NCI-H1048 (cell line): ENCODE measurements around the gene MRPS9.
A peak's percentile ranks its signal among the peaks of the same experiment; 100 is the strongest.

Experiments
- DNase-seq: peaks from one replicate; lab custom pipeline; 2025; lab: John Stamatoyannopoulos, UW

The MRPS9 gene

DNA sequence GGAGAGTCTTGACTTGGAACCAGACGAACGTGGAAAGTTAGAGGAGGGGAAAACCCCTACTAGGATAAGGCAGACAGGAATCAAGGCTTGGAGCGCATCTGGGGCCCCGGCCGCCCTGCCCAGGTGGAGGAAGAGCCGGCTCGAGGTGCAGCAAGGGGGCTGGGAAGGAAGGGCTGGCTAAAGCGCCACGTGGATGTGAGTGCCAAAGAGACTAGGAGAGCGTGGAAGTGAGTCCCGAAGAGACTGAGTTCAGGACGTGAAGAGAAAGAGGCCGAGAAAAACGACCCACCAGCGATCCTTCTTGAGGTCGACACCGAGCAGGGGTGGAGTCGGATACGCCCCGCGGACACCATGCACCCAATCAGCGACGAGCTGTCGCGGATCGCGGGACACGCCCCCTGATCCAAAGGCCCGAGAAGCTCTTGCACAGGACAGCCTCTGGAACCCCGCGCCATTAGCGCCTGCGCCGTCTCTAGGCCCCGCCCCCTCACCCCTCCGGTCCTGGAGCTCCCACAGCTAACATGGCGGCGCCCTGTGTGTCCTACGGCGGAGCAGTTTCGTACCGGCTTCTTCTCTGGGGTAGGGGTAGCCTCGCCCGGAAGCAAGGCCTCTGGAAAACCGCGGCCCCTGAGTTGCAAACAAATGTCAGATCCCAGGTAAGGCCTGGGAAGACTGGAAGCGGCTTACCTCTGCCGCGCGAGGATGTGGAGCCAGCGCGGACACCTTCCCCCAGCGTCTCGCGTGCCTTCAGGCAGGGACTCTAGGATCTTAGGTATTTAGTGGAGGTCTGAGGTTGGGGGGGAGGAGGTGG lies at the start of gene MRPS9:
Gene MRPS9, plus strand, starts transcription at position 498 of the 811 bp plus-strand sequence. Its CDS starts 24 bp downstream, at position 522.
- DNase-seq: peak; percentile 94

DNA sequence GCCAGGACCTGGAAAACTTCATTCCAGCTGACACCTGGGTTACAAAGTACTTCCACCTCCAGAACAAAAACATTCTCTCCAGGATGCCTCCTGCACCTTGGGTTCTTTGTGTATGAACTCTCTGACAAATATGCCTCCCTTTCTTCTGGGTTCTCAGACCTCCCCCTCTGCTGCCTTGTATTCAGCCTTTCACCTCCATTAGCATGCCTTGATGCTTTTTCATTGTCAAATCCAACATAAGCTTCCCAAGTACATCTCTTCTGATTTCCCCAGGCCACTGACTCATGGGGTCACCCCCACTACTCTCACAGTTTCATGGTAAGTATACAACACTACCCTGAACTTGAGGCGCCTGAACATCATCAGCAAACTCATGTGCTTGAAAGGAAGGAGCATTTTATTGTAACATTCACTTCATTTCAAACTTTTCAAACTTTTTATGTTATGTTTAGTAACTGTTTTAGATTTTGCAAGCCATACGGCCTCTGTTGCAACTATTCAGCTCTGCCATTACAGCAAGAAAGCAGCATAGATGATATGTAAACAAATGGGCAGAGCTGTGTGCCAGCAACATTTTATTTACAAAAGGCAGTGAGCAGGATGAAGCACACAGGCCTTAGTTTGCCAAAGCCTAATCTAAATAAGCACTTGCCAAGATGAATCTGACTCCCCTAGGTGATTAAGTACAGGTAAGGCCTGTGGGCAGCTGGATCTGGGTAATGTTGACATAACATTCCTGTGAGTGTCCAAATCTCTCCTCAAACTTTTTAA lies 32.5 kb upstream of the MRPS9 start:
- no peak for DNase-seq

GRCh38 chr2:105007367-105007766 lies 30.5 kb upstream of the MRPS9 start:
- DNase-seq: no peak

- no peak for DNase-seq
Measured at GRCh38 chr2:105032476-105032875, 5.4 kb upstream of the MRPS9 start.

DNA sequence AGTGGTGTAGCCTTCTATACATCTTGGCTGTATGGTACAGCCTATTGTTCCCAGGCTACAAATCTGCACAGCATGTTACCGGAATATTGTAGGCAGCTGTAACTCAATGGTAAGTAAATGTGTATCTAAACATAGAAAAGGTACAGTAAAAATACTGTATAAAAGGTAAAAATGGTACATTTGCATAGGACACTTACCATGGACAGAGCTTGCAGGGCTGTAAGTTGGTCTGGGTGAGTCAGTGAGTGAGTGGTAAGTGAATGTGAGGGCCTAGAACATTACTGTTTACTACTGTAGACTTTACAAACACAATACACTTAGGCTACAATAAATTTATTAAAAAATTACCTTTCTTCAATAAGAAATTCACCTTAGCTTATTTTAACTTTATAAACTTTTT lies 3.7 kb upstream of the MRPS9 start:
- DNase-seq: no peak

DNA sequence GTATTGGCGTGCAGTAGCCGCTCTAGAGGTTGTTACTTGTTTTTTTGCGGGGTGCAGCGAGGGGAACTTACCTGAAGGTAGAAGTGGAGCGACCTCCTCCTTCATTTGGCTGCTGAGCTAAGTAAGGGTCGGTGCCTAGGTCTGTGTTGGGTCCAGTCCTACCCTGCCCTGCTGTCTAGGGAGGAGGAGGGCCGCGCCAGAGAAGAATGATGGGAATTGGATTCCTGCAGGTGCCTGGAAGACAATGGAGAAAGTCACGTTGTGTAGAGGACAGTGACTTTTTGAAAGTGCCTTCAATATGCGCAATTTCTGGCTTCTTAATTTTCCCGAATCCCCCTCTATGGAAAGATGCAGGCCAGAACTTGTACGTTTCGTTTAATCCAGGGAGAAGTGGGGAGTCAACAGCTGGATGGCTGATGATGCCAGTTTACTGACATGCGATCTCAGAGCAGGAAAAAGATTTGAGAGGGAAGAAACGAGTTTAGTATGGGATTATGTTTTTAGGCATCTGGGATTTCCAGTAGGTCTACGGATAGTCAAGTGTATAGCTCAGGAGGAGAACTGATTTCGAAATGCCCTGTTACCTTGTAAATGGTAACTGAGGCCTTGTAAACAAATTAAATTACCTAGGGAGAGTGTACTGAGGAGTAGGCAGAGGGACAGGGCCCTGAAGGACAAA lies 653 bp downstream of the MRPS9 start:
- no peak for DNase-seq

DNA sequence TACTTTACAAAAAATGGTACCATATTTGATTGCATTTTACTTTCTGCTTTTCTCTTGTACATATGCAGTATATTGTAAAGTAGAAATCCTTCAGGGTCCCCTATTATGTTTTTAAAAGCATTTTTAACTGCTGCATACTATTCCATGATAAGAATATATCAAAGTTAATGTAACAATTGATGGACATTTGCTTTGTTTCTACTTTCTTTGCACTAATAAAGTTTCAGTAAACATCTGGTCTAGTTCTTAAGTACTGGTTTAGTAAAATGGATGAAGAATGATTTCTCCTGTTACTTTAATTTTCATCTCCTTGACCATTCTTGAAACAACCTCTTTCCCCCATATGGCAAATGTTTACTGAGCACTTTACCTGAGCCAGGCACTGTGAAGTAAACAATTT lies 1.7 kb downstream of the MRPS9 start:
- no peak for DNase-seq

DNA sequence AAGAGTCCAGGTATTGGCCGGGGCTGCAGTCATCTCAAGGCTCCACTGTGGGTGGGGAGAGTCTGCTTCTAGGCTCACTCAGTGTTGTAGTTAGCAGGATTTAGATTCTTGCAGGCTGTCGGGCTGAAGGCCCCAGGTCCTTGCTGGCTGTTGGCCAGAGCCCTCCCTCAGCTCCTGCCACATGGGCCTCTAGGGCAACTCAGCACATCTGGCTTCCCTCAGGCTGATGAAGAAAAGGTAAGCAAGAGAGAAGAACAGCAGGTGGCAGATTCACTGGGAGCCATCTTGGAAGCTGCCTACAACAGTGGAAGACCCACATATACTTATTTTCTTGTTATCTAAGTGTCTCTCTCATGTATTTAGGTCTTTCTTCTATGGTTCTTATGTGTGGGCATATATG lies 4.3 kb downstream of the MRPS9 start:
- DNase-seq: no peak

DNA sequence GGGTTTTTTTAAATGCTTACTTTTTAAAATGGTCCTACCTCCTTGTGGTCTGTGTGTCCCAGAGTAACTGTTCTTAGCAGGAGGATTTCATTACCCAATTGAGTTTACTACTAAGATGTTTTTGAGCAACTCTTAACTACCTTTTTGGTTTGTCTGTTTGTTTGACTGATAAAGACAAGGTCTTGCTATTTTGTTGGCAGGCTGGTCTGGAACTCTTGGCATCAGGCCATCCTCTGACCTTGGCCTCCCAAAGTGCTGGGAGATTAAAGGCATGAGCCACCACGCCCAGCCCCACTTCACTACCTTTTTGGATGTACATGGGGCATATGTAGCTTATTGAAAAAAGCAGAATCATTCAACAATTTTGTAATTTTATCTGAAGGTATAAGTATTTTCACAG lies 14.9 kb downstream of the MRPS9 start:
- DNase-seq: no peak

DNA sequence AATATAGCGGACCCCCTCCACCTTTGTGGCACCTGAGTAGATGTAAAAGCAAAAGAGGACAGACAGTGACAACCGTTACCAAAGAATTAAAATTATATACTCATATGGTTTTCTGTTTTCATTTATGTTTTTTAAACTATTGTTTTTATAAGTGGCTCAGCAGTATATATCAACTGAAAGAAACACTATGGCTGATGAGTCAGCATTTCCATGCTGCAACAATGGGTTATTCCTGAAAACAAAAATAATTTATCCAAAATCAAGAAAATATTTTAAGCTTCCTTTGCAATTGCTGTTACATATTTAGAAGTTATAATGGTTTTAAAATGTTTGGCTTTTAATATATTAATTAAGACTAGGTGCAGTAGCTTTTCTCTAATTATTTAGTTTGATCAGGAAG lies 17.7 kb downstream of the MRPS9 start:
- no peak for DNase-seq

DNA sequence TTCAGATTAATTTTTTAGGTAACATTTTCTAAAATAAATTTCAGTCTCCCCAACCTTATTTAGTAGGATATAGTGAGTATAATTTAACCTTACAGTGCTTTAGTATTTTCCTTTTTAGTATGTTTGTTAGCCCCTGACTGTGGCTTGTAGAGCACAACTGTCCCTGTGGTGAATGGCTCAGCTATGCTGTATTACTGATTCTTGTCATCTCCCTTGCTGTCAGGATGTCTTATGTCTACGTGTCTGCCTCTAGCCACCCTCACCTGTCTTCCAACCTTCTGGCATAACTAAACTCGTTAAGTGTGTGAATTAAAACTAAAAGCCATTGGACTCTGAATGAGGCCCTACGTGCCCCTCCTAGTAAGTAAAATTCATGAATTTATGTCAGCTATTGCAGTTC lies 18.4 kb downstream of the MRPS9 start:
- DNase-seq: no peak

- no peak for DNase-seq
Measured at GRCh38 chr2:105057005-105057404, 19.1 kb downstream of the MRPS9 start.

GRCh38 chr2:105061560-105061959 lies 23.7 kb downstream of the MRPS9 start:
- no peak for DNase-seq

DNA sequence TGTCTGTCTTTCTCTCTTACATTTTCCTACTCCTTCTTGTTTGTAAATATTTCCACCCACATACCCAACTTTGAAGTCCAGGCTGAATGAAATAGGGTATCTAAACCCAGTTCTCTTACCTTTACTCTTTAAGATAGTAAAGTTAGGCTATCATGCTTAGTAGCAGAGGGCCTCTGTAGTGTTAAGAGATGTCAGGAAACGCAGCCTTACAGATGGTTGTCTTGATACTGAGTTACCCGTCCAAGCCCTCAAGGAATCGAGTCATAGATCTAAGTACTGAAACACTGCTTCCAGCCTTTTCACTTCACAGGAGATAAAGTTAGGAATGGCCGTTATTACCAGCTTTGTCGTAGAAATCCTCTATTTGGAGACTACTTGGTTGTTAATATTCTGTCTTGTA lies 24.3 kb downstream of the MRPS9 start:
- no peak for DNase-seq

- no peak for DNase-seq
Measured at GRCh38 chr2:105068387-105068786, 30.5 kb downstream of the MRPS9 start.

DNA sequence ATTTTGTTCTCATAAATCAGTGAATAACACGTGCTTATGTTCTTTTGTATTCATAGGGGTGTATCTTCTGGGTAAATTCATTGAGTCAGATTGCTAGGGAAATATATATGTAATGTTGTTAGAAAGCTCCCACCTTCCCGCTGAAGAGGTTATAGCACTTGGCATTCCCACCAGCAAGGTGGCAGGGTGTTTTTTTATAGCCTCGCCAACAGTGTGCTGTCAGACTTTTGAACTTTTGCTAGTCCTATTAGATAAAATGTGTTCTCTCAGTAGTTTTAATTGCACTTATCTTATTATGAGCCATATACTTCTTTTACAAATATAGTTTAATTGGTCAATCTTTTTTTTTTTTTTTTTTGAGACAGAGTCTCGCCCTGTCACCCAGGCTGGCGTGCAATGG lies 31.0 kb downstream of the MRPS9 start:
- no peak for DNase-seq

GRCh38 chr2:105070010-105070865 lies 32.4 kb downstream of the MRPS9 start:
- DNase-seq: no peak

GRCh38 chr2:105071379-105071778 lies 33.5 kb downstream of the MRPS9 start:
- no peak for DNase-seq

- DNase-seq: no peak
Measured at GRCh38 chr2:105072039-105072438, 34.2 kb downstream of the MRPS9 start.

DNA sequence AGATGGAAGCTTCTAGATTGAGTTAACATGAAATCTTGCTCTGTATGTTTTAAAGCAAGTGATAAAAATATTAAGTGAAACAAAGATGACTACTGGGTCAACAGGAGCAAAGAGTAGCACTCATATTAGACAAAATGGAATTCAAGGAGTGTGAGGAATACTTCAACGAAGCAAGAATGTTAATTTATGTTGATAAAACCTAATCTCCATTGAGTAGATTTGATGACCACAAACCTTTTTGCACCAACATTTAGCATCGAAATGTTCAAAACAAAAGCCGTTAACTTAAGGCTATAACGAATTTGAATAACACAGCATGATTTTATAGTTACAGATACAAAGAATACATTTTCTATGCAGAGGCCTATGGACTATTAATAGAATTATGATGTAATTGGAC lies 35.7 kb downstream of the MRPS9 start:
- DNase-seq: no peak

GRCh38 chr2:105076121-105076520 lies 38.3 kb downstream of the MRPS9 start:
- DNase-seq: no peak
